PC-3 (cell line): Measurements from ENCODE around the gene SYT1. TPM values are rescaled to one million over a fixed set of nuclear protein-coding genes. Genes with fewer than 3 reads are reported as not detected.

ENCODE experiments used
- ATAC-seq: fragments of 200-7000 bp; cut with Tn5 transposase; 2 replicates; pipeline ENCODE4 v1.9.1; 2020; ENCODE audit warnings: mild to moderate bottlenecking, moderate library complexity
- BruUV-seq: library from RNA; stranded (reverse); fragments of 400-500 nt; replicated peaks from 2 replicates; lab custom pipeline; 2021; lab: Mats Ljungman, UMichigan
- CTCF ChIA-PET: fragments of 300-600 bp; sonication (Branson Sonifier 250); formaldehyde crosslinking; loops from one replicate; lab custom pipeline; 2022; ENCODE audit warnings: antibody characterized with exemption; lab: Charles Lee
- POLR2A ChIA-PET: fragments of 300-600 bp; sonication (Branson Sonifier 250); formaldehyde crosslinking; loops from one replicate; lab custom pipeline; 2022; ENCODE audit warnings: antibody characterized with exemption; ENCODE audit not compliant: unreplicated experiment; lab: Charles Lee
- DNase-seq: peaks from one replicate; pipeline ENCODE4 v3.0.0-alpha.2; 2015
- H2AFZ ChIP-seq: fragments of 300-600 bp; sonication (generic); 2 replicates; pipeline ENCODE4 v1.6.0; 2016; ENCODE audit warnings: antibody characterized with exemption, low read length
- H3F3A ChIP-seq: fragments of 300-600 bp; sonication (generic); one replicate; pipeline ENCODE4 v1.6.0; 2017; ENCODE audit warnings: antibody characterized with exemption, low read length, control low read depth, mild to moderate bottlenecking; ENCODE audit not compliant: unreplicated experiment
- H3K27ac ChIP-seq: fragments of 300-600 bp; sonication (generic); 2 replicates; pipeline ENCODE4 v1.5.1; 2016; ENCODE audit warnings: mild to moderate bottlenecking, low read length
- H3K27me3 ChIP-seq: fragments of 300-600 bp; sonication (generic); 2 replicates; pipeline ENCODE4 v1.6.1; 2016; ENCODE audit warnings: low read length, mixed read lengths
- H3K36me3 ChIP-seq: fragments of 300-600 bp; sonication (generic); 2 replicates; pipeline ENCODE4 v1.6.1; 2016; ENCODE audit warnings: low read depth, mixed run types, low read length, mixed read lengths
- H3K4me1 ChIP-seq: fragments of 300-600 bp; sonication (generic); 2 replicates; pipeline ENCODE4 v1.5.1; 2016; ENCODE audit warnings: low read length; ENCODE audit not compliant: insufficient read depth
- H3K4me2 ChIP-seq: fragments of 300-600 bp; sonication (generic); 2 replicates; pipeline ENCODE4 v1.6.0; 2016; ENCODE audit warnings: low read length
- H3K4me3 ChIP-seq: fragments of 300-600 bp; sonication (generic); 2 replicates; pipeline ENCODE4 v1.5.1; 2016; ENCODE audit warnings: mild to moderate bottlenecking, low read length, mixed read lengths
- H3K79me2 ChIP-seq: fragments of 300-600 bp; sonication (generic); 2 replicates; pipeline ENCODE4 v1.6.1; 2017; ENCODE audit warnings: low read length, mixed read lengths
- H3K9ac ChIP-seq: fragments of 300-600 bp; sonication (generic); 2 replicates; pipeline ENCODE4 v1.6.0; 2016; ENCODE audit warnings: mild to moderate bottlenecking, low read length
- H3K9me2 ChIP-seq: fragments of 300-600 bp; sonication (generic); replicated peaks from 2 replicates; pipeline ENCODE4 v1.6.1; 2016; ENCODE audit warnings: mixed run types, low read length, mixed read lengths
- H3K9me3 ChIP-seq: fragments of 300-600 bp; sonication (generic); 2 replicates; pipeline ENCODE4 v1.6.1; 2016; ENCODE audit warnings: low read length, mixed read lengths
- H4K20me1 ChIP-seq: fragments of 300-600 bp; sonication (generic); 2 replicates; pipeline ENCODE4 v1.6.1; 2016; ENCODE audit warnings: low read length, mixed read lengths
- EZH2 ChIP-seq: fragments of 300-600 bp; sonication (generic); IDR thresholded peaks from one replicate; pipeline ENCODE4 v1.6.1; 2017; ENCODE audit warnings: antibody characterized with exemption, mild to moderate bottlenecking, low read length; ENCODE audit not compliant: unreplicated experiment
- EZH2phosphoT487 ChIP-seq: fragments of 300-600 bp; sonication (generic); IDR thresholded peaks from 2 replicates; pipeline ENCODE4 v1.6.1; 2018; ENCODE audit warnings: mild to moderate bottlenecking, antibody characterized with exemption, low read length, borderline replicate concordance
- intact Hi-C: fragments of 100-400 bp; cut with micrococcal nuclease; formaldehyde crosslinking; loops from 2 replicates; pipeline ENCODE4 v1.9.0; 2023
- total RNA-seq: library from RNA; depleted of rRNA; stranded (reverse); fragments of >200 nt; gene quantifications from 2 replicates; pipeline ENCODE4 v1.2.3, GENCODE V29; 2014
- TF ChIP-seq, protein P1 (sequence below): fragments of 300-600 bp; sonication (generic); conservative IDR thresholded peaks from 2 replicates; pipeline ENCODE4 v1.5.1; 2017; ENCODE audit warnings: antibody characterized with exemption, low read depth, mild to moderate bottlenecking, low read length

SYT1 gene
- total RNA-seq, 1 experiment from 2014 or later, result 0.51 TPM

- TF ChIP-seq EZH2phosphoT487, result no peak
- TF ChIP-seq EZH2, result no peak
- TF ChIP-seq, protein P1, sequence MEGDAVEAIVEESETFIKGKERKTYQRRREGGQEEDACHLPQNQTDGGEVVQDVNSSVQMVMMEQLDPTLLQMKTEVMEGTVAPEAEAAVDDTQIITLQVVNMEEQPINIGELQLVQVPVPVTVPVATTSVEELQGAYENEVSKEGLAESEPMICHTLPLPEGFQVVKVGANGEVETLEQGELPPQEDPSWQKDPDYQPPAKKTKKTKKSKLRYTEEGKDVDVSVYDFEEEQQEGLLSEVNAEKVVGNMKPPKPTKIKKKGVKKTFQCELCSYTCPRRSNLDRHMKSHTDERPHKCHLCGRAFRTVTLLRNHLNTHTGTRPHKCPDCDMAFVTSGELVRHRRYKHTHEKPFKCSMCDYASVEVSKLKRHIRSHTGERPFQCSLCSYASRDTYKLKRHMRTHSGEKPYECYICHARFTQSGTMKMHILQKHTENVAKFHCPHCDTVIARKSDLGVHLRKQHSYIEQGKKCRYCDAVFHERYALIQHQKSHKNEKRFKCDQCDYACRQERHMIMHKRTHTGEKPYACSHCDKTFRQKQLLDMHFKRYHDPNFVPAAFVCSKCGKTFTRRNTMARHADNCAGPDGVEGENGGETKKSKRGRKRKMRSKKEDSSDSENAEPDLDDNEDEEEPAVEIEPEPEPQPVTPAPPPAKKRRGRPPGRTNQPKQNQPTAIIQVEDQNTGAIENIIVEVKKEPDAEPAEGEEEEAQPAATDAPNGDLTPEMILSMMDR, result no peak
- ATAC-seq (peak; percentile 23; the same call in 1 of the 2 replicates), DNase-seq (peak; percentile 91)
- Histone ChIP-seq H3K79me2 (no peaks in the 10 kb centered on the region), H3K27me3 (no peaks in the 10 kb centered on the region), H3K9me3 (no peaks in the 10 kb centered on the region), H3K4me3 (peak overlapping the region; percentile 21), H3F3A (peaks cover 5% of the 10 kb centered on the region), H3K36me3 (no peaks in the 10 kb centered on the region), H4K20me1 (no peaks in the 10 kb centered on the region), H3K4me1 (peaks cover 63% of the 10 kb centered on the region), H2AFZ (peak overlapping the region; percentile 19), H3K4me2 (peak overlapping the region; percentile 71), H3K9ac (no peak overlapping the region), H3K27ac (peak overlapping the region; percentile 70), H3K9me2 (no peaks in the 10 kb centered on the region)
- intact Hi-C loops, result no loop called here
- no TSS peak for BruUV-seq
- ChIA-PET POLR2A (interaction anchor here (0.5 to 0.7 kb wide), 2 partner anchors 14 to 275 kb away, joined by 4 to 11 read pairs; partner anchors contain the start of gene PAWR), CTCF (interaction anchor here (0.9 kb wide), 1 partner anchor 131 kb away, joined by 3 read pairs; no protein-coding TSS in a partner anchor)
These were observed 551.3 kb downstream of the SYT1 start for GRCh38 chr12:79415746-79416435.

DNA sequence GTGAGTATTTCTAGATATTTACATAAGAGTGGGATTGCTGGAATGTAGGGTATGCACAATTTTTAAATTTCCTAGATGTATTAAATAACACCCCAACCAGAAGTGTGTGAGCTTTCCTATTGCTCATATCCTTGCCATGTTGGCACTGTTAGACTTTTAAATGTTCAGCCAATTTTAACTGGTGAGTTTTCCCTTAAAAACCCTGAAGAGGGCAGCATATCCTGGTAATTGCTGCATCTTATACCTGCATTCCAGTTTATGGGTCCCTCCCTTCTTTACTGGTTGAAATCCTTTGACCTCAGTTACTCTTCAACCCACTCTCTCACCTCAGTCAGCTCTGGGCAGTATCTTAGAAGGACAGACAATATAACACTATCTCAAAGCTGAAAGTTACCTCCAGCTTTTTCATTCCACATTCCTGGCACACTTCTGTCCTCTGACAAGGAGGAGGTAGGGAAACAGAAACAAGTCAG, 555.6 kb downstream of the SYT1 start:
- intact Hi-C loops, result loop anchor here (1.0 to 10.0 kb wide), 6 partner anchors 31 to 515 kb away; partner anchors contain the start of gene PPP1R12A
- H3K4me2 ChIP-seq, result peak overlapping the region; percentile 59
- ChIA-PET POLR2A (interaction anchor here (0.6 to 0.7 kb wide), 2 partner anchors 127 to 128 kb away, joined by 3 to 7 read pairs; no protein-coding TSS in a partner anchor), CTCF (interaction anchor here (0.6 to 1.9 kb wide), 10 partner anchors 12 to 530 kb away, joined by 3 to 25 read pairs (median 5); no protein-coding TSS in a partner anchor)
- H3K27ac ChIP-seq, result peak overlapping the region; percentile 63
- no peaks in the 10 kb centered on the region for H3K9me2 ChIP-seq
- H3K9ac ChIP-seq, result peak overlapping the region; percentile 11
- H3K9me3 ChIP-seq, result no peaks in the 10 kb centered on the region
- H3F3A ChIP-seq, result peaks cover 14% of the 10 kb centered on the region
- peaks cover 86% of the 10 kb centered on the region for H3K4me1 ChIP-seq
- TF ChIP-seq EZH2, result no peak
- TF ChIP-seq, protein P1, result peak; percentile 89
- DNase-seq (peak; percentile 95), ATAC-seq (peak; percentile 55)
- H3K36me3 ChIP-seq, result no peaks in the 10 kb centered on the region
- no TSS peak for BruUV-seq
- H3K79me2 ChIP-seq, result no peaks in the 10 kb centered on the region
- no peaks in the 10 kb centered on the region for H4K20me1 ChIP-seq
- H2AFZ ChIP-seq, result peak overlapping the region; percentile 33; the same call in 1 of the 2 replicates
- H3K4me3 ChIP-seq, result 0 out of 2 replicates have a peak overlapping the region, but pooled peaks have one; percentile 11
- H3K27me3 ChIP-seq, result no peaks in the 10 kb centered on the region
